ENCODE measurements around the gene ANO8.
"Not testable (repeated sequence)": the region's sequence is repeated elsewhere in the genome, so short reads cannot be mapped to it uniquely, and the experiment has no call there.

ANO8 gene

GRCh38 chr19:17286263-17286662, 48.4 kb downstream of the ANO8 start:
- no peak for DNase-seq (ENCODE audit: low read depth)

GRCh38 chr19:17285415-17286135, 49.1 kb downstream of the ANO8 start:
- no peak for DNase-seq (ENCODE audit: low read depth)

GRCh38 chr19:17283504-17283996, 51.1 kb downstream of the ANO8 start:
- no peak for DNase-seq (ENCODE audit: low read depth)

- peak; percentile 89 for DNase-seq (ENCODE audit: low read depth)
These were observed 52.0 kb downstream of the ANO8 start for GRCh38 chr19:17282488-17283125.

GRCh38 chr19:17281391-17282304, 53.0 kb downstream of the ANO8 start, which contains the start of gene ANKLE1:
Gene ANKLE1 (plus strand): TSS chr19:17281901. CDS start chr19:17281921, 20 bp downstream.
- peak; percentile 31 for DNase-seq (ENCODE audit: low read depth)

GRCh38 chr19:17279436-17279835, 55.2 kb downstream of the ANO8 start:
- DNase-seq (ENCODE audit: low read depth): no peak

- DNase-seq (ENCODE audit: low read depth): no peak
These were observed 59.0 kb downstream of the ANO8 start for GRCh38 chr19:17275441-17276175.

GRCh38 chr19:17274892-17275291, 59.8 kb downstream of the ANO8 start:
- DNase-seq (ENCODE audit: low read depth): not testable (repeated sequence)
